Activated CD4-positive, alpha-beta T cell treated with anti-CD3 and anti-CD28 coated beads, Interleukin-2, amount 50 U/mL, for 1 hour (primary cell): ENCODE data around the gene ASTN2.

Experiments
- DNase-seq: peaks from one replicate; pipeline ENCODE4 v3.0.0-alpha.2; 2020

ASTN2 gene

DNA sequence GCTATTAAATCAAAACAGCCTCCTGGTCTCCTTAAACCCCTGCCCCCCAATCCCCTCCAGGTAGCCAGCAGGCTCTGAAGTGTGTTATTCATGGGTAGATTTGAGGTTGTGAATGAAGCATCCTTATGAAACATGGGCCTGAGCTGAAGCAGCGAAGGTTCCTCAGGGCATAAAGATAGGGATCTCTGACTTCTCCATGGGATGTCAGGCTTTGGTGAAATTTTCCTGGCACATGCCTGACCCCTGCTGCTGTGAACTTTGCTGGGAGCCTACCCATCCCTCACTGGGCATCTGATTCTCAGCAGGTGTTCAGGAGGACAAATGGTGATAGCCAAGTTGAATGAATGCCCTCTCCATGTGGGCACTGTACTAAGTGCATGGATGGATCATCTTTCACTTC lies 250.3 kb downstream of the ASTN2 start:
- DNase-seq: no peak

DNA sequence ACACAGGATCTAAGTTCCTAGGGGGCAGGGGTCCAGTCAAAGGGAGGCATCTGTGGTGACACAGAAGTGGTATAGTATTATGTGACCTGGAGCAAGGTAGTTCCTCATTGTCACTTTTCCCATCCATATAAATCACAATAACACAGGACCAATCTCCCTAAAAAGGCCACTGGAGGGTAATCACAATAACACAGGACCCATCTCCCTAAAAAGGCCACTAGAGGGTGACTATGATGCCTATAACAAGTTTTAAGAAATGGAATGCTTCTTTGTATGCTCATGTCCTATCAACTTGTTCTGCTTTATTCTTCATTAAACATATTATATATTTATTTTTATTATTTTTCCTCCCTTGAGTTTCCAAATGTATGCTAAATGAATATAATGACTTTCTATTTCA lies 254.6 kb downstream of the ASTN2 start:
- no peak for DNase-seq

DNA sequence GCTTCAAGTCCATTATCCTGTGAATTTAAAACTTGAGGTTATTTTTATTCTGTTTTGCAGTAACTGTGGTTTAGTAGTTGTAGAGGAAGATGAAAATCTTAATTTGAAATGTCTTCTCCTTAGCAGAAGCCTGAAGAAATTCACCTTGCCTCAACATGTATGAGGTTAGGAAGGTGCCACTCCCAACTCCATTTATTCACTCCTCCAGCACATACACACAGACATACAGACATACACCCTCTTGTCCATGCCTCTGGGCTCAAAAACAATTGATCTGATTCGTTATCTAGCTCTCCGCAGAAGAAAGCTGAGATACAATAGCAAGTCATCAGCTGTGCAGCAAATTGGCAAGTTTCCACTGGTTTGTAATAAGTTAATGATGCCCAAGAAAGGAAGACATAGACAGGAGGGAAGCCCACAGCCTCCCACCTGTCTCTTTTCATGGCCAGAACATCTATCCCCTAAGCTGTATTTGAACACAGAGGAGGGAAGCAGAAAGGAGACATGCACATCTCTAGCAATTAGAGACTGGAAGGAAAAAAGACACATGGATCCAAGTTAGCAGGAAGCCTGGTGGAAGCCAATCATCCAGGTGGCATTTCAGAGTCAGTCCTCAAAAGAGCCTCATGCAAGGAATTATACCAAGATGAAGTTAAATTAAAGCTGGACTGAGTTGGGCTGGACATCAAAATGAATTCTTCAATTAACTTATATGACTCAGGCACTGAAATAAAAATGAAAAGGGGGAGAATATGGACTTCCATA lies 257.9 kb downstream of the ASTN2 start:
- no peak for DNase-seq

DNA sequence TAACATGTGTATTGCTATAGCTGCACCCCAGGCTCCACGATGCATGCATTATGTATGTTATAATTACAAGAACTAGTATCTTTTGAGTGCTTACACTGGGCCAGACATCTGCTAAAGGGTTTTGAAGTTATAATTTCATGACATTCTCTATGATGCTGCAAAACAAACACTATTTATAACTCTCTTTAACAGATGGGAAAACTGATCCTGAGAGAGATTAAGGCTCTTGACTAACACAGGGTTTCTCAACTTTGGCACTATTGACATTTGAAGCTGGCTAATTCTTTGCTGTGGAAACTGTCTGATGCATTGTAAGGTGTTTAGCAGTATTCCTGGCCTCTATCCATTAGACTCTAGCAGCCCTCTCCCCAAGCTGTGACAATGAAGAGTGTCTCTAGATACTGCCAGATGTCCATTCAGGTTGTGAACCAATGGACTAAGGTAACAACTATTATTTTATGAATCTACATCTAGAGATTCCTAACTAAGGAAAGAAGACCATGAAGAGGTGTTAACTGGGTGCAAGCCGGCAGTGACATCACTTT lies 258.6 kb downstream of the ASTN2 start:
- no peak for DNase-seq

DNA sequence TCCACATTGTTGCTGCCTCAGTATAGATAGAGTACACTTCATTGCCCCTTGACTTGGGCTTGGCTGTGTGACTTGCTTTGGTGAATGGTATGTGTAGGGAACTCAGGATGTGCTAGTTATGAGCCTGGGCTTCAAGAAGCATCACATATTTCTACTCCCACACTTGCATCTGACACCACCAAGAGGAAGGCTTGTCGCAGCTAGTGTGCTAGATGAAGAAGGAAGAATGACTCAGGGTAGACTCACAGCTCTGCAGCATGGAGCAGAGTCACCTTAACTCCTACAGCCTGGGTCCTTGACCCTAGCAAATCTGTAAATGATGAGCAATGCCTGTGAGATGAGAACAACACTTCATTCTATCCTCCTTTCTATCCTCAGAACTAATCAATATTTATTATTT lies 261.8 kb downstream of the ASTN2 start:
- no peak for DNase-seq

DNA sequence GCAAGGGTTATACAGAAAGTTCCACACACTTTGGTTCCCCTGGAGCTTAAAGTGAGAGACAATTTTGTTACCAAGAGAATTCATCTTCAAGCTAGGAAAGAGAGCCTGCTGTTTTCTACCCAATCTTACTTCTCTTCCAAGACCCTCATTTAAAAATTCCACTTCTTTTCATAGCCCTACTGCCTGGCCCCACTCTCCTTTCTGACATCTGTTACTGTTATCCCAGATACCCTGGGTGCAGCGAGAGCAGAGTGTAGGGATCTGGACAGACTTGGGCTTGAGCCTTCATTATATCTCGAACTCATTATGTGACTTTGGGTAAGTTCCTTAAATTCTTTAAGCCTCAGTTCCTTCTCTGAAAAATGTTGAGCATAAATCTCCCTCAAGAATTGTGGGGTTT lies 263.1 kb downstream of the ASTN2 start:
- DNase-seq: no peak

DNA sequence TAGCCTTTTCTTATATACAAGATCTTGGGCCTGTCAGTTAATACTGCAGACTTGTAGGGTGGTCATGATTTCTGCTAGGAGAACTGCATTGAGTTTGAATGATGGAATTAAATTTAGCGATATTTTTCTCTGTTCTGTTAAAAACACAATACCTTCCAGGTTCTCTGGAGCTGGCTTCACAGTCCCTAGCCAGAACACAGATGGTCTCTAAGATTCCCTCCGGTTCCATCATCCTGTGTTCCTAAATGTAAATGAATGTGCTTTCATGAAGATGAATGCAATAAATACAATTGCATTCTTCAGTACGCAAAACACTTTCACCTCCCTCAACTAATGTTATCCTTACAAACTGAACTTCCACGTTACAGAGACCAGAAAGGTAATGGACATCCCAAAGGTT lies 264.9 kb downstream of the ASTN2 start:
- DNase-seq: no peak

DNA sequence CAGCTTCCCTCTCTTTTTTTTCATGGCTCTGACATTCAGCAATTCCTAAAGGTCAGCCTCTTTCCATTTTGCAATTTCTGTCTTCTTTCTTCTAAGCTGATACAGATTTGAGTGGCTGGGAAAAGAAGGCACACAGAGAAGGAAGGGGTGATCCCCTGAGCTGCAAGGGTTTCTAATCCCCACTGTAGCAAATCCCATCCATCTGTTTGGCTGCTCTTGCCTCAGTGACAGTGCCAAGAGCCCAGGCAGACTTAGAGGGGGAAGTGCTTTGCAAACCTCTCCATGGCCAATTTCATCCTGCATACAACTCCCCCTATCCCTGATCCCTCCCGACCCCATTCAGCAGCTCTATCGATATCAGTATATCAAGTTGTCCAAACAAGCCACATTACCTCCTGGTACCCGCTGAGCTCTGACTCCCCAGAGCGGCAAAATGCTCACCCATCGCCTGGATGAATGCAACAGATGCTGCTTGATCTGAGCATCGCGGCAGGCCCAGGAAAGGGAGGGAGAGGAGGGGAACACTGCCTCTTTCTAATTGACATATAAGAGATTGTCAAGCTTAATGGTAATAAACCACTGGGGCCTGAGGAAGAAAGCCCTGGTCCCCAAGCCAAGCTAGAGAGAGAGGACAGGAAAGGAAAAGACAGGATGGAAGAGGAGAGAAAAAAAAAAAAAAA lies 268.9 kb downstream of the ASTN2 start:
- DNase-seq: no peak

DNA sequence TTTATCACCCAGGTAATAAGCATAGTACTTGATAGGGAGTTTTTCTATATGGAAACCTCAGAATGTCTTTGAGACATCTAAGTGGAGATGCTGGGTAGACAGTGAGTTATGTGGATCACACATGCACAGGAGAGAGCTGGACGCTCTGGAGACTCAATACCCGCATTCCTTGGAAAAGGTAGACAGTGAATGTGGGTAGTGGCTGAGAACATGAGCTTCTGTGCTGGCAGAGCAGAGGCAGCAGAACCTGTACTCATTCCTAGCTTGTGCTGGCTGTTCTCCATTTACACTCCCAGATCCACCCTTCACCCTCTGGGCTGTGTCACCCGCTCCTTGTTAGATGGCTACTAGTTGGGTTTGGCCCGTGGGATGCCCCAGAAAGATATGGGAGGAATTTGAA lies 269.8 kb downstream of the ASTN2 start:
- no peak for DNase-seq

DNA sequence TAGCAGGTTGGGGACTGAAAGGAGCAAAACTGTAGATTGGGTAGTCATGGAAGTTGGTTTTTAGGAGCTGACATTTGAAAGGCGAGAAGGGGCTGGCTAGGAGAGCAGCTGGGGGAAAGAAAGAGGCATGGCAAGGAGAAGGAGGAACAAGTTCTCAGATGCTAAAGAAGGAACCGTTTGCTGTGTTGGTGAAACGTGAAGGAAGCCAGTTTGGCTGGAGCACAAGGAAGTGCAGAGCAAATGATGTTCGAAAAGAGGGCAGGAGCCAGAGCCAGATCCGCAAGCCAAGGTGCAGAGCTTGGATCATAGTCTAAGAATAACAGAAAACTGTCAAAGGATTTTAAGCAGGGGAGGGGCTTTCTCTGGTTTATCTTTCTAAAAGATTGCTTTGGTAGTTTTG lies 276.6 kb downstream of the ASTN2 start:
- no peak for DNase-seq

DNA sequence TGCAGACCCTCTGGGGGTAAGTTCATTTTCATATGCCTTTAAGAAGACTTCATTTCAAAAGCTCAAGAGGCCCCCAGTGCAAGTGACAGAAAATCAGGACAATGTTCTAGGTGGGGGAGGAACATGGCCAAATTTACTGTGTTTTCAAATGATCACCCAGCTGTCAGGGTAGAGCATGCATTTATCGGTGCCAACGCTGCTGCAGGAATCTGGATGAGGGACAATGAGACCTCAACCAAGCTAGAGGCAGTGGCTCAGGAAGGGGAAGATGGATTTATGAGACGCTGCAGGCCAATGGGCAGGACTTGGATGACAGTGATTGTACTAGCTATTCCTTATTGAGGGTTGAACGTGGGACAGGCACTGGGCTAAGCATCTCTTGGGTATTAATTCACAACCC lies 278.4 kb downstream of the ASTN2 start:
- no peak for DNase-seq

- DNase-seq: no peak
These were observed 279.3 kb downstream of the ASTN2 start for GRCh38 chr9:117135501-117136098.

DNA sequence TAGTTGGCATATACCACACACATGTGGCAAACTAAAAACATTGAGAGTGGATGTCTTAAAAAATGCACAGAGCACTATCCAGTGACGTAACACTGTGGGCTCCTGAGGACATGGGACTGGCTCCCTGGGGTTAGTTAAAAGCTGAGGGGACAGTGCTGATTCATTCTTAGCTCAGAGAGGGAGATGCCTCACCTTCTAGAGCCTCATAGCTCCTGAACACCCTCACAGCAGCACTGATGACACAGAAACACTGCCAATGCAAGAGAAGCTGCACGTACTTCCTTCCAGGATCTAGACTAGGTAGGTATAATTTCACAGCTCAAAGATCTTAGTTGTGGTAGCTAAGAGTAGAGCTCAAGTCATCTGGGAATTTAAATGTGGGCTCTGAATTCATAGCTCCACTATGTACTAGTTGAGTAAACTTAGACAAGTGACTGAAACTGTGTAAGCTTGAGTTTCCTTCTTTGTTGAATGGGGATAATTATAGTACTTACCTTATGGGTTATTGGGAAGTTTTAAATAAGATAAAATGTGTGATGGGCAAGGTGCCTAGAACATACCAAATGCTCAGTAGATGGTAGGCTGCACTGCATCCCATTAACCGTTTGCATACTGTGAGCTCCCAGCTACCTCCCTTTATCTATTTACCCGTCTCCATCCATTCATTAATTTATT lies 279.9 kb downstream of the ASTN2 start:
- no peak for DNase-seq

- no peak for DNase-seq
These were observed 288.0 kb downstream of the ASTN2 start for GRCh38 chr9:117126871-117127270.

DNA sequence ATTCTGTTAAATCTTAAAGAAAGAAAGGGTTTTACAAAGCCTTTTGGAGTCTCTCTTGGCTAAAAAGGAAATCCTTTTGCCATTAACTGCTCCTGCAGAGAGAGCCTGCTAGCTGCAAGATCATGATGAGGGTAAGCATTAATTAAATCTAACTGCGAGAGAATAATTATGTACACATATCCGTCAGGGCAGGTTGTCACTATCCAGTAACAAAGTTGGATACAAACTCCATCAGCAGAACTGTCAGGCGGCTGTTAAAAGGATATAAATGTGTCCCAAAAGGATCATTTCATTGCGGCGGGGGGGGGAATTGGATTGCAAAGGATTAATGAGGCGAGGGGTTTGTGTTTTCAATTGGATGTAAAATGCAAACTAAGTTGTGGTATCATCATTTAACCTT lies 289.3 kb downstream of the ASTN2 start:
- no peak for DNase-seq

DNA sequence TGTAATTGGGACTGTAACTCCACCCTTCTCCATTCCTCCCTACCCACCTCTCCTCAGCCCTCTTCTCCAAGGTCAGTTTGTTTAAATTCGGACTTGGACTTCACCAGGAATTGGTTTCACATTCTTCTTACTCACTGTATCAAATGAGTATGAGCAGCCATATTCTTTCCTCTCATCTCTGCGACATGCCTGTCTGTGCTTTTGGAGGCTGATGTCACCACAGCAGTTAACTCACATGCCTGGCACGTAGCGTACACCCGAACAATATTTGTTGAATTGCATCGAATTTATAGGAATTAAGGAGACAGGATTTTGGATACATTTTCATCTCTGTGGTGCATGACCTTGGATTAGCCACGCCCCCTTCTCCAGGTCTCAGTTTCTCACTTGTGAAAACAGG lies 291.1 kb downstream of the ASTN2 start:
- DNase-seq: no peak

- DNase-seq: no peak
These were observed 291.9 kb downstream of the ASTN2 start for GRCh38 chr9:117122953-117123352.

- DNase-seq: no peak
These were observed 292.8 kb downstream of the ASTN2 start for GRCh38 chr9:117122102-117122501.

GRCh38 chr9:117121316-117121715 lies 293.5 kb downstream of the ASTN2 start:
- no peak for DNase-seq

DNA sequence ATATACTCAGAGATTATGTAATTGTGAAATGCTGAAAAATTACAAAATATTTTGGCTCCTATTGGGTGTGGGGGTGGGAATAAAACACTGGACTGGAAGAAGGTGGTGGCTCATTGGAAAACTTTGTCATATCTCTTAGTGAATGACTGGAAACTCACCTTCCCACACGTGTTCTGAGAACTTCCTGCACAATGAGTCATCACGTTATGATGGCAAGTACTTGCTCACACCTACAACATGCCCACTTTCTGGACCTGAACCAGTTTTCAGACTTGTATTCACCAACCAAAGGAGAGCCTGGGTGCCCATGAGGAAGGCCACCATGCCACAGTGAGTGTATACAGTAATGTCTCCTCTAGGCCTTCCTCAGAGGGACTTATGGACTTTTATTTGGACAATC lies 294.8 kb downstream of the ASTN2 start:
- no peak for DNase-seq

GRCh38 chr9:117116084-117116483 lies 298.8 kb downstream of the ASTN2 start:
- no peak for DNase-seq

DNA sequence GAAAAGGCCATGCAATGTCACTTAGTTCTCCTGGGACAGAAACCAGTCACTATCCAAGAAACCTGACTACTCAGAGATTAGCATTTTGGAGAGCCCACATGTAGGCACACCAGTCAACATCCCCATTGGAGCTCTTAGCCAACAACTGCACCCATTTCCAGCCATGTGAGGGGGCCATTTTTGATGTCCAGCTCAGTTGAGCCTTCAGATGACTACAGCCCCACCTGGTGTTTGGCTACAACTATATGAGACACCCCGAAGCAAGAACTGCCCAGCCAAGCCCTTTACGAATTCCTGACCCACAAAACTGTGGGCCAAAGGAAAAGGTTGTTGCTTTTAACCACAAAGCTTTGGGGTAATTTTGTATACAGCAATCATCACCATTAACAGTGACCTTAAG lies 300.1 kb downstream of the ASTN2 start:
- DNase-seq: no peak

GRCh38 chr9:117104716-117105495 lies 310.0 kb downstream of the ASTN2 start:
- DNase-seq: no peak
